ENCODE measurements around the gene MRPS22.
A peak's percentile ranks its signal among the peaks of the same experiment; 100 is the strongest.
"Not testable (repeated sequence)": the region's sequence is repeated elsewhere in the genome, so short reads cannot be mapped to it uniquely, and the experiment has no call there.

MRPS22 gene

DNA sequence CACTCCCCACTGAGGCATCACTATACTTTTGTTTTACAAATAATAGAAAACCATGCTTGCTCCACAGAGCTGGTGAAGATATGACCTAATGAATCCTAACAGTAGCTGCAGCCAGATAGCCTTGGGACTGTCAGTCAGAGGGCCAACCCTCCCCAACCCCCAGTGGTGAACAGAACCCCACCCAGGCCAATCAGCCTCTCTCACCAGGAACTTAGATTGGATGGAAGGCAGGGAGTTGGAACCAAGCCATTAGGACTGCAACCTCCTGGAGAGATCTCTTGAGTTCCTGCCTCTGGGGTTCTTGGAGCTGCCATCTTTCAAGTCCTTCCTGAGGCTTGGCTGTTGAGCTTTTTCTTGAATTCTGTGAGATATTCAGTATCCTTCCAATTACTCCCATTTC is 3.0 kb upstream of the MRPS22 start:
- DNase-seq, result no peak

DNA sequence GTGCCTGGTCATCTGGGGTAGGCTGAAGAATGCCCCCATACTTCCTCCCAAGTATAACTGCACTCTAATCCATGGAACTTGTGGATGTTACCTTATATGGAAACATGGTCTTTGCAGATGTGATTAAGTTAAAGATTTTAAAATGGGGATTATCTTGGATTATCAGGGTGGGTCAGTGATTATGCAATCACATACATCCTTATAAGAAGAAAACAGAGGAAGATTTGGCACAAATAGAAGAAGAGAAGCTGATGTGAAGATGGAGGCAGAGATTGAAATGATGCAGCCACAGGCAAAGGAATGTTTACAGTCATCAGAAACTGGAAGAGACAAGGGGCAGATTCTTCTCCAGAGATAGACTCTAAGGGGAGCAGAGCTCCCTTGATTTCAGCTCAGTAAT is 1.8 kb upstream of the MRPS22 start:
- DNase-seq, result no peak

DNA sequence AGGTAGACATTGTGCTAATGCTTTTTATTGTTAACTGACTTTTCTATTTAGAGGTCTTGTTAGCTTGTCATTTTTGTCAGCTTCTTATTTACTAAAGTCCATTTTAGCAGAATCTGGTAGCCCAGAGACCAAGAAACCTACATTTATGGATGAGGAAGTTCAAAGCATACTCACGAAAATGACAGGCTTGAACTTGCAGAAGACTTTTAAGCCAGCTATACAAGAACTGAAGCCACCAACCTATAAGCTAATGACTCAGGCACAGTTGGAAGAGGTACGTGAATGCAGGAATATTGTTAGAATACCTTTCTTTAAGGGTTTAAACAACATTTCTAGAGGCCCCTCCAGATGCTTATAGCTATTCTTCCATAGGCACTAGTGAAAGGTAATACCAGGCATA is 3.0 kb downstream of the MRPS22 start:
- no peak for DNase-seq

DNA sequence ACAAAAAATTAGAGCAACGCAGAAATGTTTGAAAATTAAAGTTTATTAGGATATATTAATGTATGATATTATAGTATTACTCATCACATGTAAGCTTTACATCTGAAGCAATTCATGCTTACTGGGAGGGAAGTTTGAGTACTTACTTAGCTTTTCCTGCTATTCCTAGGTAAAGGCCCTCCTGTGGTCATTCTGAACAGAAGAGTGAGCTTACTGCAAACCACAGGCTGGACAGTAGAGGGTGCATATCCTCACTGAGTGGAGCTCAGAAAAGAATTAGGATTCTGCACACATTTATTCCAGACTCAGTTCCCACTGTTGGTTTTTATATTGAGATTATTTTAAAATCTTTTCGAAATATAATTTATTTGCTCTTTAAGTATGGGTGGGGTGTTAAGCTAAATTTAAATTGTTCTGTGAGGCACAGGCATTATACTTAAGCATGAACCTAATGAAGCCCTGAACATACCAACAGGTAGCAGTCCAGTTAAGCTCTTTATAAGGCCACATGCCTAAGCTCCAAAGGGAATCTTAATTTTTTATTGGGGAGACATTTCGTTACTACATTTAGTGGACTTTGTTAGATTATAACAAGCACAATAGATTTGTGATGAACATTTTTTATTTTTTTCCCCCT is 10.2 kb downstream of the MRPS22 start:
- DNase-seq, result no peak

DNA sequence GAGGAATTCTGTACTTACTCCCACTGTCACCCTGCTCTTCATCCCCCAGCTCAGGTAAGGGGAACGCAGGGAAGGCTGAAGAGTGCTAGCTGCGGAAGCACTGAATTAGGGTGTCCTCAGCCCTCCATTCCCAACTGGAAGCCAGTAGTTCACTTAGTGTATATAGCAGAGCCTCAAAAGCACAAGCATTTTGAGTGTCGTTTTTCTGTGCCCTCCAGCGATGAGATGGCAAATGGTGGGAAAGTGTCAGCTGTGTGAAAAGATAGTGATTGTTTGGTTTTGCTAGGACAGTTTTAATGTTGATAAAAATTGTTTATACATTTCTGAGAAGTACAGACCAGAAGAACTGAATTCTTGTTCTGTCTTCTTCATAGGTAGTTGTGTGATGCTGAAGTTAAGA is 10.8 kb downstream of the MRPS22 start:
- DNase-seq, result no peak

DNA sequence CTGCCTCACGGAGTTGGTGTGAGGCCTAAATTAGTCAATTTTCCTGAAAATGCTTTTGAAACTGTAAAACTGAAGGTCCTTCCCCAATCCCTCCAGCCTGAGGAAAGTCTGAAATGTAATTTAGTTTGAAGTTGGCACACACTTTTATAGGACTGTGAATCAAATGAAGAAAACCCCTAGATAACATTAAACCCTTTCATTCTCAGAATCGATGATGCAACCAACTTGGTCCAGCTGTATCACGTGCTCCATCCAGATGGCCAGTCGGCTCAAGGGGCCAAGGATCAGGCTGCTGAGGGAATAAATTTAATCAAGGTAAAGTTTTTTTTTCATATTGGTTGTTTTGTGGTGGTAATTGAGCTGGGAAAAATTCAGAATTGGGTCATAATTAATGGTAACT is 11.7 kb downstream of the MRPS22 start:
- DNase-seq, result no peak

DNA sequence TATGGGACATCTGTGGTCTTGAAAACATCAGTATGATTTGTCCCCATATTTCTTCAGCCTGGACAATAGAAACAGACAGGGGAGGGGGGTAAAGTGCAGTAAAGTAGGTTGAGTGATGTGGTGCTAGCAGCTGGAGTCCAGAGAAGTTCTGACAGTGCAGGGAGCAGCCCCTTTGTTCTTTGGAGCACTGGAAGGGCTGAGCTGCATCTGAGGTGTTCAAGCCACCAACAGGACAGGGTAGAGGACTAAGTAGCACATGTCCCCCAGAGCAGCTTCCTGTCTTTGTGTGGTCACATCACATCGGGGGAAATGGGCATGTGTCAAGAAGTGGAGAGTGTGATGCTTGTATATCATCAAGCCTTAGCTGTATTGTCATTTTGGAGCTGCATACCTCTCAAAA is 12.1 kb downstream of the MRPS22 start:
- no peak for DNase-seq

DNA sequence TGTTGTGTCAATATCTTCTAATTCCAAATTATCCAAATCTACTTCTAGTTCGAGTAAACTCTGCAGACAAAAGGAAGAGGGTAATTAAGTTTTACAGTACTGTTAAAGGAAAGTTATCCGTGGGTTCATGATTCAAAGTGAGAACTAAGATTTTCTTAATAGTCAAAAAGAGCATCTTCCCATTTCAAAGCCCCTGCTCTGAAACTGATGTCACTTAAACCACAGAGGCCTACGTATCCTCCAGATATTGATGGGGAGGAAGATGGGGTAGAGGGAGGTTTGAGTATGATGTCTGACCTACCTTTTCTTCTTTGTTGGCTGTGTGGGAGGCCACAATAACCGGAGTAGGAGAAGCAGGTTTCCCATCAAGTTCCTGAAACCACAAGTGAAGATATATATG is 14.1 kb downstream of the MRPS22 start:
- peak; percentile 22 for DNase-seq

DNA sequence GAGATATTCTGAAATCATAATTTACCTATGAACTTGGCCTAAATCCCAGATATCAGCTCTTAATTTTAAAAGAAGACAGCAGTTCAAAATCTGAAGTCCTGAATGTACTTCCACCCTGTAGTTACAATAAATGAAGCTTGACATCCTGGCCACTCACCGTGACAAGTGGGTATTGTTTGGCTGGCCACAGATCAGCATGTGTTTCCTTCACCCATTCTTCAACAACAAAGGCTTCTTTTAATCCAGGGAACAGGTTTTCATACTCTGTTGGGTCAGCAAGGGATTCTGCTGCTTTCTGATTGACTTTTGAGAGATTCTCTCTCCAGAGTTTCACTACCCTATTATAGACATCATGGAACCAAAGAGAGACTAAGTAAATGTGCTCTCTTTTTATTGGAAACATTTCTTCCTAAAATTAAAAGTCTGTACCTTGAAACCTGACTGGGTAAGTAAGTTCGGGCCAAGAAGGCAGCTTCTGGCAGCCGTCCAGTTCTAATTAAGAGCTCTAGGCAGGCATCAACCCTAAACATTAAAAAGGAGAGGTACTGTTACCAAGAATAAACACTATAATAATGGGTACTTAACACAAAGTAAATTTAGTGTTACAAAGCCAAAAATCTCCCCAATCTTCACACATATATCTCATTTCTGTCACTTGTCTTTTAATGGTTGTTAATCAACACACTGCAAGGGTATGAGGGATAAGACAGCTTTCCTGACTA is 15.2 kb downstream of the MRPS22 start:
- DNase-seq, result no peak

DNA sequence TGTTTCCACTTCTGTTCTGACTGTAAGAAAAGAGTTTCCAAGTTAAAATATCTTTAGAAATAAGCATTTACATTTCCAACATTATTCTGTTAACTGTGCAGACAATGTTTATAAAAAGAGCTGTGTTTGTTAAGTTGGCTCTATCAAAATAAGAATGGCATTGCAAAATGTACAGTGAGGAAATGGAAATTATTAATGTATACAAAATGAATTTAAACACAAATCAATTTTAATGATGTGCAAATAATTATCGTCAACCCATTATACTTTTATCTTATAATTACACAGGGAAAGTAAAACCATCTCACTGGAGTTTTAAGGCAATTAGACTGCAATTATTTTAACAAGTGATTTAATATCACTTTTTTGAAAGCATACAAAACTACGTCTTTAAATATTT is 17.5 kb downstream of the MRPS22 start:
- no peak for DNase-seq

DNA sequence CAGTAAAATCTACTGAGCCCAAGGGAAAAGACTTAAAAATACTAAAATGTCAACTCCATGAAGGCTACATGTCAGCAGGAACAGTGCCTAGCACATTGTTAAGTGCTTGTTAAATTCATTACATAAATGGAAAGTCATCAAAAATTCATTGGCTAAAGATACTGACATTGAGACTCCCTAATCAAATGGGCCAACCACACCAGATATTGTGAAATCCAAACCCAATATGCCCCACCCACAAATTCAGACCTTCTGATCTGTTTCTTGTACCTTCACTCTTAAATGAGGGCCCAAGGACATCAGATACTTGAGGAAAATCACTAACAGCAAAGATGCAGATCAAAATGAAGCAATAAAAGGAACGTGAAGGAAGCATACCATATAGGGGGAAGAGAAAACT is 20.7 kb downstream of the MRPS22 start:
- DNase-seq, result no peak

DNA sequence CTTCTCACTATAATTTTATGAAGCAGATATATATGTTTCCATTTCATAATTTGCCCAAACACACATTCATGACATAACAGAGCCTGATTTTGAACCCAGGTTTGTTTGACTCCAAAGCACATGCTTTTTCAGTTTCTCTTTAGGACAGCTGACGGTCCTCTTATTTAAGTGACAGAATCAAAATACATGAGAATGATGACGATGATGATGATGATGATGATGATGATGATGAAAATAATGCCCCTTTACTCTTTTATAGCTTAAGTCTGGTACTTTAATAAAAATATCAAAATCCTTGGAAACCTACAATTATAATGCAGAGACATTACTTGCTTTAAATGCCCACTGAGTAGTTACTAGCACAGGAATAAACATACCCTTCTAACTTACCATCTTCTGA is 30.3 kb downstream of the MRPS22 start:
- no peak for DNase-seq

DNA sequence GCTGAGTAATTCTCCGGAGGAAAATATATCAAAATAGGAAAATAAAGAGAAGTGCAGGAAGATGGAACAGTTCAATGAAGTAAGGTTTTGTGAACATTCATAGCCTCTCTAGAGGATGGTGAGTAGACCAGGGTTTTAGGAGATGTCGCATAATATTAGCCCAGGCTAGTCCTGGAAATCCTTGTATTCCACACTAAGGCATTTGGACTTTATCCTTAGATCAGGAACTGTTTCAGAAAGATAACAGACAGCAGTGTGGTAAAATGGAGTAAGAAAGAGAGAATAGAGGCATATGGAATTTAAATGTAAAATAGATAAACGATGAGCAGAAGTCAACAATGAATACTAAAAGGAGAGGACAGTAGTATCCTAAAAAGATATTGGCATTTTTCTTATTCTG is 33.6 kb downstream of the MRPS22 start:
- DNase-seq, result no peak

DNA sequence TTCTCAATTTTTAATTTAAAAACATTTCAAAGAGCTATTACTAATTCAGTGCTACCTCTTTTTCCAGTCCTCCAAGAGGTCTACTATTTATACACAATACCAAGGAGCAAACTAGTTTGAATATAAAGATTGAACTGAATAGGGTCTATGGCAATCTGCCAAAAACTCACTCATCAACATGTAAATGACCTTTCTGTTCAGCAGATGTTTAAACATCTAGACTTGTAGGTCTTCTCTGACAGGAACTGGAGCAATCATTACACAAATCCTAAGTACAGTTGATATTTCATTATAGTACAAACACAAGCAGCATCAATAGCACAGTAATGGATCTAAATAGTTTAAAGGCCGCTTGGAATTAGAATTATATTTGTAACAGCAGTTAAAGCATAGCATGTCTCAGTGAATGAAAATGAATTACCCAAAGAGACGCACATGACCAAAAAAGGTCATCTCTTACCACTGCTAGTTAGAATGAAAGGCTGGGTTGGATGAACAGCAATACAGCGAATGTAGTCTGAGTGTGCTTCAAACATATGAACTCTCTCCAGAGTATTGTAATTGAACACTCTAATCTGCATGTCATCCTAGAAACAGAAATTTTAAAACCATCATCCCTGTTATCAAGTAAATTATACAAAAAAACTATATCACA is 34.9 kb downstream of the MRPS22 start:
- DNase-seq, result no peak

DNA sequence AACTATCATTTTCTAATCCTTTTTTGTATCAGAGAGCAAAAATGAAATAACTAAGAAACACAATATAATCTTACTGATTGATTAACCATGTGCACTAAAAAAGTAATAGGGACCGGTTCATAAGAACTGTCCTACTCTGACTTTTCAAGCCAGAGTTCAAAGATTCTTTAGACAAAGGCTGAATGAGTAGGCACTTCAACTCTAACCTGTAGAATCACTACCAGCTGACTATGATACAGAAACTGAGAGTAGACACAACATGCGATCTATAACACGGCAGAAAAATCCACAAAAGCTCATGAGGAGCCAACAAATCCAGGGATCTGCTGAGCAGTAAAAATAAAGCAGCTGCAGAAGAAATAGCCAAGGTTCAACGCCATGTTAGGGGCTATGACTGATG is 36.8 kb downstream of the MRPS22 start:
- DNase-seq, result no peak

DNA sequence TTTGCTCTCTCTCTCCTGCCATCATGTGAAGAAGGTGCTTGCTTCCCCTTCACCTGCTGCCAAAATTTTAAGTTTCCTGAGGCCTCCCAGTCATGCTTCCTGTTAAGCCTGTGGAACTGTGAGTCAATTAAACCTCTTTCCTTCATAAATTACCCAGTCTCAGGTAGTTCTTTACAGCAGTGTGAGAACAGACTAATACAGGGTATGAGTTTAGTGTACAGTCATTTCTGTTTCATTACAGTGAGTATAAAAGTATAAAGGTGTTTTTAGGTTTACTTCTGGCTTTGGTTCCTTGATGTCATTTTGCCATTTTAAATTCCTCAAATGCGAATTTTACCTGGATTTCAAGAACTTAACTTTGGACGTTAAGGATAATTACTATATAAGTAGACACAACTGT is 38.5 kb downstream of the MRPS22 start:
- DNase-seq, result not testable (repeated sequence)

DNA sequence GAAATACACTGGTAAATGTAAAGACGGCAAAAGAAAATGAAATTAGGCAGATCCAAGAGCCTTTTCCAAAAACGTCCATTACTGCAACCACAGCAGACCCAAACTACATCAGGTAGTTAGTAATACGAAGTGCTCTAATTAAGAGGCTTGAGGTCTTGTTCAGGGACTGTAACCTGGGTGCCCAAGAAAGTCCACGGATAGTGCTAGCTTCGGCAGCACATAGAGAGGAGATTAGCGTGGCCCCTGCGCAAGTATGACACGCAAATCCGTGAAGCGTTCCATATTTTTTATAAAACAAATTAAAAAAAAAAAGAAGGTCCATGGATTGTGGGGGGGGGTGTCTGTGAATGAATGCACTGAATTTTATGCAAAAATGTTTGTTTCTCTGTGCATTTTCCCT is 44.3 kb downstream of the MRPS22 start:
- no peak for DNase-seq

DNA sequence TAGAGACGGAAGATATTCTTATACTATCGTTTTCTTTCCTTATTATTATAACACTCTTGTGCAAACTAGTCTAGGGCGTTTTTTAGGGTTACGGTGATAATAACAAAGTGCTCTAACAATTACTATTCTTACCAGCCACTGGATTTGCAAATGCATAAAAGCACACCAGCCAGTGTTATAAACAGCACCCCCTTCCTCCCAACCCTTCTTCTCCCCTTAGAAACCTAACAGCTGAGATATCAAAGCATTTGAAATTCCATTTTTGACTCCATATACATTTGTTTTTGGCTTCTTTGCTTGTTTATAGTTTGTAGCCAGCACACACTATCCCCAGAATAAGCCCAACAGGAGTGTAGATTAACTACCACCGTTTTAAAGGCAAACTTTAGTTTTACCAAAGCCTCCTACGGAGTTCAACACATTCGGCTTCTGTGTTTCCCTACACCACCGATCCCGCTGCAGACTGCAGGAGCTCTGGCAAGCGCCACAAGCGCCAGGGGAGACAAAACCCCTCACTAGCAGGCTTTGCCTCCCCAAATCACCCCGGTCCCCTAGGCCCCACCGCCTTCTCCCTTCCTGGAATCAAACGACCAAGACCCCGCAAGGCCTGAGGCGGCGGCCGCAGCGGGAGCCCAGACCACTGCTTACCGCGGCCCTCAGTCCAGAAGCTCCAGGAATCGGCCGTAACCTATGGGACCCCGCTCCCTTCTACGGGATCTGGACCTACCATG is 45.2 kb downstream of the MRPS22 start:
- DNase-seq, result peak; percentile 19

DNA sequence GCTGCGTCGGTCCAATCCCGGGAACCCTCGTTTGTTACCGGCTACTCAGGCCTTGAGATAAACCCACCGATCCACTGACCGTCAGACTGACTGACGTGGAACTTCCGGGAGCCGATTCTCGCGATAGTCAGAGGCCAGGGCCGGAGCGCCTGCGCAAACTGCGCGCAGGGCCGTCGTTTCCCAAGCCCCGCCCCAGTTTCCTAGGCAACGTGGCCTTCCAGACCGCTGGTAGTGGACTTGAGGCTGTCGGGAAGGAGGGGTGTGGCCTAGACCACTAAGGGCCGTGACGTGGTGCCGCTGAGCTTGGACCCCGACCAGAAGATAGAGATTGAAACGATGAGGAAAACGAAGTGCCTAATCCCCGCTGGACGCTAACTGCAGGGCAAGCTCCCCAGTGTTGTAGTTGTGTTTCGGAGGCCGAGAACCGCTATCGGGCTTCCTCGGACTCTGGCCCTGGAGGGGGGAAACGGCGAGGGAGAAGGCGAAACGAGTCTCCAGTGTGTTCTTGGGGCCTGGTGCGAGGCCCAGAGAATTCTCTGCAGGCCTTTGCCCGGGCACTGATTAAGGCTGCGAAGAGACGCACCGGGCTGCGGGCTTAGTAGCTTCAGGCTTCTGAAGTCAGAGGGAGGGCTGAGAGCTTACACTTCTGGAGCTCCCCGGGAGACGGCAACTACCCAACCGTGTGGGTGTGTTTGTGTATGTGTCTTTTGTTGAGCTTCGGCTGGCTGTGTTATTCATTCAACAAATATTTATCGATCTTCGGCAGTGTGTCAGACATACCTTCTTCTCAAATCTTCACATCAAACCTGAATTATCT is 45.9 kb downstream of the MRPS22 start, which contains the start of gene COPB2:
TSS of gene COPB2 (minus strand) at position 96 of the 817 bp plus-strand sequence. CDS start 97 bp downstream, outside the sequence.
- DNase-seq, result peak; percentile 97

DNA sequence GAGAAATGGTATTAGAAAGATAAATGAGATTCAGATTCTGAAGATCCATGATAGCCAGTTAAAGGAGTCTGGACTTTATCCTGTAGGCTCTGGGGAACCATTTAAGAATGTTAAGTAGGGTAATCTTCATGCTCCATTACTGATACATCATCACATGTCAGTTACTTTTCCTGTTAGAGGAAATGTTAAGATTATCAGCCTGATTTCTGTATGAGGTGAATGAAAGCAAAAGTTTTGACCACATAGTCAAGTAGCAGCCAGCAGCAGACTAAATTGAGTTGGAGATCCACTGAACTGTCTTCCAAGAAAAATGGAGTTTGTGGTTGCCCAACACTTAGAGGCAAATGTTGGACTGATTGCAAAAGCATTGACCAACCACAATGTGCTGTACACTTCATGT is 50.3 kb downstream of the MRPS22 start:
- no peak for DNase-seq

DNA sequence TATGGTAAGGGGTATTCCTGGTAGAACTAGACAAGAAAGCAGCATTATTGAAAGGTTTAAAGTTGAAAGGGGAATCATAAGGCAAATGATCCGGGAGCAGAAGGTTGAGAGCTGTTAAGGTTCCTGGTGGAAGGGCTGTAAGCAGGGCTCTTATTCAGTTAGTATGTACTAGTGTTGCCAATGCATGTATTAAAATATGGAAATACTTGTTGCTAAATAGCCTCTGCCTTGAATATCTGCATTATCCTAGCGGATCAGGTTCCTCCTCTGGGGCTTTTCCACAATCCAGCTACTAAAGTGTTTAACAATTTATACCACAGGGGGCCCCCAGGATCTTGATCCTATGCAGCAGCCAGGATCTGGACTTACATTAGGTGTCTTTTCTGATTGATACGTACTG is 52.9 kb downstream of the MRPS22 start:
- no peak for DNase-seq

DNA sequence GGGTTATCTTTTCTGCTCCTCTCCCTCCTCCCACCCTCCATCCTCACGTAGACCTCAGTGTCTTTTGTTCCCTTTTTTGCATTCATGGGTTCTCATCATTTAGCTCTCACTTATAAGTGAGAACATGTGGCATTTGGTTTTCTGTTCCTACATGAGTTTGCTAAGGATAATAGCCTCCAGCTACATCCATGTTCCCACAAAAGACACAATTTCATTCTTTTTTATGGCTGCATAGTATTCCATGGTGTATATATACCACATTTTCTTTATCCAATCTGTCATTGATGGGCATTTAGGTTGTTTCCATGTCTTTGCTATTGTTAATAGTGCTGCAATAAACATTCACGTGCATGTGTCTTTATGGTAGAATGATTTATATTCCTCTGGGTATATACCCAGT is 57.3 kb downstream of the MRPS22 start:
- not testable (repeated sequence) for DNase-seq
